Endometrial microvascular endothelial cells (primary cell): Measurements from ENCODE around the gene DNMT3L. TPM values are rescaled to one million over a fixed set of nuclear protein-coding genes. Genes with fewer than 3 reads are reported as not detected.

Source experiments
- in situ Hi-C: cut with HindIII; loops from 2 replicates; pipeline ENCODE4 v1.10.0; 2017; ENCODE audit warnings: low sequenced_read_pairs, low pct_unique_long_range_greater_than_20kb; ENCODE audit errors: inconsistent ontology term
- total RNA-seq: library from RNA; depleted of rRNA; stranded (reverse); fragments of >200 nt; gene quantifications from one replicate; pipeline ENCODE4 v1.2.3, GENCODE V29; 2015; ENCODE audit errors: inconsistent ontology term

DNMT3L gene
- total RNA-seq, 1 donor from 2014 or later: not detected

- in situ Hi-C loops: no loop called here
Measured at GRCh38 chr21:44296103-44296519, 34.4 kb upstream of the DNMT3L start.

GRCh38 chr21:44295646-44296045 is 33.9 kb upstream of the DNMT3L start:
- in situ Hi-C loops: no loop called here

GRCh38 chr21:44295163-44295573 is 33.5 kb upstream of the DNMT3L start:
- in situ Hi-C loops: no loop called here

- in situ Hi-C loops: no loop called here
Measured at GRCh38 chr21:44294391-44295162, 32.9 kb upstream of the DNMT3L start.

- in situ Hi-C loops: no loop called here
Measured at GRCh38 chr21:44293551-44294231, 32.0 kb upstream of the DNMT3L start.

GRCh38 chr21:44292812-44293195 is 31.1 kb upstream of the DNMT3L start:
- in situ Hi-C loops: no loop called here

- in situ Hi-C loops: no loop called here
Measured at GRCh38 chr21:44291936-44292811, 30.5 kb upstream of the DNMT3L start.

GRCh38 chr21:44291078-44291935 is 29.6 kb upstream of the DNMT3L start:
- in situ Hi-C loops: no loop called here

- in situ Hi-C loops: no loop called here
Measured at GRCh38 chr21:44290327-44291077, 28.8 kb upstream of the DNMT3L start.

- in situ Hi-C loops: no loop called here
Measured at GRCh38 chr21:44289381-44290010, 27.8 kb upstream of the DNMT3L start.

GRCh38 chr21:44288251-44289110 is 26.8 kb upstream of the DNMT3L start:
- in situ Hi-C loops: no loop called here

GRCh38 chr21:44286716-44287632 is 25.3 kb upstream of the DNMT3L start:
- in situ Hi-C loops: no loop called here

GRCh38 chr21:44286086-44286715 is 24.5 kb upstream of the DNMT3L start:
- in situ Hi-C loops: no loop called here

GRCh38 chr21:44285138-44285992 is 23.7 kb upstream of the DNMT3L start, which contains the start of gene AIRE:
Gene AIRE, plus strand, starts transcription at chr21:44285876. Its CDS starts 131 bp downstream, at chr21:44286007.
- in situ Hi-C loops: no loop called here
